Medulla oblongata (tissue), 1 donor: ENCODE results near the gene C2CD4B.

ENCODE experiments used
- DNase-seq: peaks from one replicate; pipeline ENCODE4 v3.0.0-alpha.2; 2015; ENCODE audit errors: extremely low spot score

C2CD4B gene

GRCh38 chr15:62149729-62150128, 15.4 kb downstream of the C2CD4B start:
- DNase-seq, result no peak

DNA sequence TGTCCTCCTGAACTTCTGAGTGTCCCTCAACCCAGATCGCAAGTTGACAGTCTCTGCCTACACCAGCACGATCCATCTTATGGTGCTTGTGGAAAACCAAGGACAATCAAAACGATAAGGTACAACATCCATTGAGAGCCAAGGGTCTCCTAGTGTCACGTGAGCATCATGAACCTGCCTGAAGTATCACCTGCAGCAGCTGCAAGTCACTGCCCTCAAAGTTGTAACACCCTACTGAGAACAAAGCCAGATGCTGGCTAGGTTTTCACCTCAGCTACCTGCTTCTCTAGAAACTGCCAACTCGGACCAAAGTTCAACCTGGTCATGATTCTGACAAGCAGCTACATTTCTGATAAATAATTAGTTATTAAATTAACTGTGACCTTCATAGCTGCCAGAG, 17.5 kb downstream of the C2CD4B start:
- DNase-seq, result no peak

DNA sequence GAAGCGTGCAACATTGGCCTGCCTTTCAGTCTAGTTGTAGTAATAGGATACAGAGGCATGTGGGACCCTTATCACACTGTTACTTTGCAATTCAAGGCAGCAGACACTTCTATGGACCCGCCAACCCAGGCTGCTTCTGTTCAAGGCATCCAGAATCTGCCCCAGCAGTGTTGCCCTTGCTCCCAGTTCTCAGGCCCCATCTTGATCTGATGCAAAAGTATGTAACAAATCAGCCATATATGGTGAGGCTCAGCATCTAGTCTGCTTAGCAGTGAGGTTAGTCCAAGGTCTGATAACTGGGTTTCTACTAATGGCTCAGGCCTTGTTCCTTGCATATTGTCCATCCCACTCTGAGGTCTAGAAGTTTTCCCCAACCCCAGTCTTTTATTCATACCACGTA, 17.9 kb downstream of the C2CD4B start:
- no peak for DNase-seq

DNA sequence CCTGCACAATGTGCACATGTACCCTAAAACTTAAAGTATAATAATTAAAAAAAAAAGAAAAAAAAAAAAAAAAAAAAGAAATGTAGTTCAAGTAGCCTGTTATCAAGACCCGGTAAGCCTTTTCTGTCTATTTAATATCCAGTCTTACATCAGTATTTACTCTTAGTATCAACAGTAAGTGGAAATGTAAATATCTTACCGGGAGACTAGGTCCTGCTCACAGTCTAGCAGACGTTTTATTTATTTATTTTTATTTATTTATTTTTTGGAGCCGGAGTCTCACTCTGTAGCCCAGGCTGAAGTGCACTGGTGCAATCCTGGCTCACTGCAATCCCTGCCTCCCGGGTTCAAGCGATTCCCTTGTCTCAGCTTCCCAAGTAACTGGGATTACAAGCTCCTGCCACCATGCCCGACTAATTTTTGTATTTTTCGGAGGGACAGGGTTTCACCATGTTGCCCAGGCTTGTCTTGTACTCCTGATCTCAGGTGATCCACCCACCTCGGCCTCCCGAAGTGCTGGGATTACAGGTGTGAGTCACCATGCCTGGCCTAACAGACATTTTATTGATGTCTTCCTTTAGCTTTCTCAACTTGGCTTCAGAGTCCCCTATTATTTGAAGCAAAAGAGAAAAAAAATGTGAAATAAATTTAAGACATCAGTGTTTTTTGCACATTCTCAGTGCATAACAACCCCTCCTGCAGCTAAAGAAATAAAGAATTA, 19.9 kb downstream of the C2CD4B start:
- no peak for DNase-seq

GRCh38 chr15:62142736-62143135, 22.3 kb downstream of the C2CD4B start:
- DNase-seq, result no peak

DNA sequence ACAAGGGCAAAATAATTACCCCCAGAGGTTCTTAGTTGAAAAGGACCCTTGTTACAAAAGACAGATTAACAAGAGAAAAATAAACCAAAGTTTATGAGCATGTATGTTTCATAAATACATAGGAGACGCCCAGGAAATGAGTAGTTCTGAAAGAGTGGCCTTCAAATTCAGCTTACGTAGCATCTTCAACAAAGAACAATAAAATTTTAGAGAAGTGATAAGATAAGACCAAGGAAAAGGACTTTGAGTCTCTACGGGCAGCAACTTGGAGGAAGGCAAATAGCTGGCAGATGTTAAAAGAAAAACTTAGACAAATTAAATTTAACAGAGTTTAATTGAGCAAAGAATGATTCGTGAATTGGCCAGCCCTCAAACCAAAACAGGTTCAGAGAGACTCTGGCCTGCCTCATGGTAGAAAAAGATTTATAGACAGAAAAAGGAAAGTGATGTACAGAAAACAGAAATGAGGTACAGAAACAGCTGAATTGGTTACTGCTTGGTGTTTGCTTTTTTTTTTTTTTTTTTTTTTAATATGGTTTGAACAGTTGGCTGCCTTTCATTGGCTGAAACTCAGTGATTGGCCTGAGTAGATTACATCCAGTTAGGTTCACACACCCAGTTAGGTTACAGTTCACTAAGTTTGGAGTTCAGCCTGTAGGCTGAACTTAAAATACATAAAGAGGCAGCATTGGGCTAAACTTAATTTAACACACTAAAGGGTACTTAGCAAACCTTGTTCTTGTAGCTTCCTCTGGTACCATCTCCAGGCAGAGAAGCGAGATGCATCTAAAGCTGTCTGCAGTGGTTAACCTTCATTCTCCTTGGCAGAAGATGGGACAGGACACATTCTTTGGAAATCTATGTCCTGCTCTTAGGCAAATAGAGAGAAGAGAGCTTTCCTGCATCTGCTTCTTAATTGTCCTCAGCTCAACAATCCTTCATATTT, 23.2 kb downstream of the C2CD4B start:
- no peak for DNase-seq

- no peak for DNase-seq
Measured at GRCh38 chr15:62141200-62141599, 23.9 kb downstream of the C2CD4B start.

DNA sequence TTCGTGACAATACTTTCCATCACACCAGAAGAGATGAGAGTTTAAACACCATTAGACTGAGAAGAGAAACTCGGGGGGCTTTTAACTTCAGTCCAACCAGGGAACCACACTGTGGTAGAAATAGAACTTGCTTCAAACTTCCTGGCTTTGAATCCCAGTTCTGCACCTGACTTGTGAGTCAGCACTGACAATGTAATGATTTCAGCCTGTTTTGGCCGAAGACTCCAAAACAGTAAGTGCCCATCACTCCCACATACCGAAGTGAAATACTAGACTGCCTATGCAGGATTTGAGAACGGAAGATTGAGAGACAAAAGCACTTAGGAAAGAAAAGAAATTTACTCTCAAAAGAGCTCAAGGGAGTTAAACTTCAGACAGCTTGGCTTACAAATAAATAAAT, 27.0 kb downstream of the C2CD4B start:
- no peak for DNase-seq

- no peak for DNase-seq
Measured at GRCh38 chr15:62136911-62137865, 27.9 kb downstream of the C2CD4B start.

DNA sequence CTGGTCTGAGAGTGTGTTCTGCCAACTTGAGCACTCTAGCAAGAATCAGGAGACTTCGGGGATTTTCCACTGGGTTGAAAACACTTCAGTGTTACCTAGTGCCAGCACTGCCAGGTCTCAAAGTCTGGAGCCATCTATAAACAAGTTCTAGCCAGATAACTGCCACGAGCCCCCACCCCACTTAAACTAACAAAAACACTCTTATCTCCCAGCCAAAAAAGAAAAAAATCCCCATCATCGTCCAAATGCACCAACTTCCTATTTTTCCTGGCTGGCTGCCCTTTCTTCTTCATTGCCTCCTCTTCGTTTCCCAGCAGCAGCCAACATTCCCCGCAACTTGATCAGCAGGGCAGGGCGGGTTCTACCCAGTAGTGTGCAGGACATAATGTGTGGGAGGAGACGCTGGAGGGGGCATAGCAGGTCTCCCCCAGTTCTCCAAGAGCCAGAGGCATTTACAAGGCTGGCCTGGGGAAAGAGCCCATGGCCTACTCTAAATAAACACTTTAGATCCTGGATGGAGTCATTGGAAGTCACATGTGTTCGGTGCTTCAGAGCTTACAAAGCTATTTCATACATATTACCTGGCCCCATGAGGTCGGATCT, 29.5 kb downstream of the C2CD4B start:
- no peak for DNase-seq

DNA sequence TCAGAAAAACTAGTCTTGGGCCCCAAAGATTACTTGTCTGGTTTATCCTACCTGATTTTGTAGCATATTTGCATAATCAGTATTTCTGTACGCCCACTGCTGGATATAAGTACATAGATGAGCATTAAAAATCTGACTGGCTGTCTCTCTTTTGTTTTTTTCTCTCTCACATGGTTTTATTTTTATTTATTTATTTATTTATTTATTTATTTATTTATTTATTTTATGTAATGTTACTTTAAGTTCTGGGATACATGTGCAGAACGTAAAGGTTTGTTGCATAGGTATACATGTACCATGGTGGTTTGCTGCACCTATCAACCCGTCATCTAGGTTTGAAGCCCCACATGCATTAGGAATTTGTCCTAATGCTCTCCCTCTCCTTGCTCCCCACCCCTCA, 31.9 kb downstream of the C2CD4B start:
- no peak for DNase-seq

DNA sequence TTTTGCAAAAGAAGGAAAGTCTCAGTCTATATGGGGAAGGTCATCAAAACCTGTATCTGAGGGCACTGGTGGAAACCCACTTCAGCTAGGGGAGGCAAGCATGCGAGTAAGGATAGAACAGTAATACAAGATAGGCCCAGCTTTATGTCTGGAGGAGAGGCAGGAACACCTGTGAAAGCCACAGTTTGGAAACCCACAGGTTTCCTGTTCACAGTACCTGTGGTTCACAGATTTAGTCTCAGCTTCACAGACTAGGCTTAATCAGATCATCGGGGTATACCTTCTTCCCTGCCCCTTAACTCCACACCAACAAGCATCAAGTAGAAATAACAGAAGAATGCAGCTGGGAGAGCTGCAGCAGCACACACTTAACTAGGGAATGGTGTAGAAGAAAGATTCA, 36.2 kb downstream of the C2CD4B start:
- DNase-seq, result no peak

GRCh38 chr15:62126364-62126763, 38.7 kb downstream of the C2CD4B start:
- no peak for DNase-seq

DNA sequence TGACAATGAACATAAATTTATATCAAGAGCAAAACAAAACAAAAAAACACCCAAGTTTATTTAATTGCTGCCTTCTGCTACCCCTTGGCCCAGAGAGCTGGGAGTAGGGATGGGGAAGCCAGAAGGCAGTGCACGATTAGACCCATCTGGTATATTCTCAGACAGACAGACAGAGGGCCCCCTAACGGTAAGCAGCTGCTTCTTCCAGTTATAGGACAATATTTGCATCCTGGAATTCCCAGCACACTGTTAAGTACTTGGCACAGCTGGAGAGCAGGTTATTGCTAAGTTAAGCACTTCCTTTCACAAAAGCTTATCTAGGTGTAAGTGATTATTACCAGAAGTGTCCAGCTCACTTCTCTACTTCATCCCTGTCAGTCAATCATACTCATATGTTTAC, 39.3 kb downstream of the C2CD4B start:
- DNase-seq, result no peak

DNA sequence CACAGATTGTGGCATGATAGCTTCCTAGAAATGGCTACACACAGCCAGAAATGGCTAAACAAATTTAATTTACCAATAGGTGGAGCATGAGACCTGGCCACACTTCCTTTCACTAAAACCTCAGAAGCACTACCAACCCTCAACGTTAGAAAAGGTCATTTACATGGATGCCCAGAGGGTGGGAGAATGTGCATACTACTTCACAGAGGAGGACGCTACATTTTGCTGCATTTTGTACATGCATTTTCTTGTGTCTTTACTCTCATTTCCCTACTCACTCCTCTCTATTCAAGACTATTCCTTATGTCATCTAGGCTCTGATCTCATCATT, 40.1 kb downstream of the C2CD4B start:
- DNase-seq, result no peak

- no peak for DNase-seq
Measured at GRCh38 chr15:62124176-62124972, 40.7 kb downstream of the C2CD4B start.

DNA sequence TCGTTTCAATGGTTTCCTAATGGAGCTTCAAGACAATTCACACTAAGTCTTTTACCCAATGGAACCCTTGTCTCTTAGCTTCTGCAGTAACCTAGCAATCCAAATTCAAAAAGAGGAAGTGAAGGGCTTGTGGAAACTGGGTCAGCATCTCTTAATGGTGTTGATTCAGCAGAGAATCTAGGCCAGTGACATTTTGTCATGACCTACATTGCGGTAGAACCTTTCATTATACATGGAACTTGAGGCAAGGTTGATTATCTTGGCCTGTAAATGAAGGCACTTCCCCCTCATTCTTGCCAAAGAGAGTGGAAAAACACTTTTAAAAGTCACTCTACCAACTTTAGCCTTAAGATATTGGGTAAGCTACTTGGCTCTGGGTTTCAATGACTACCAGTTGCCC, 42.8 kb downstream of the C2CD4B start:
- peak; percentile 7 for DNase-seq

GRCh38 chr15:62121273-62122015, 43.6 kb downstream of the C2CD4B start:
- DNase-seq, result no peak

GRCh38 chr15:62120776-62121175, 44.3 kb downstream of the C2CD4B start:
- no peak for DNase-seq

DNA sequence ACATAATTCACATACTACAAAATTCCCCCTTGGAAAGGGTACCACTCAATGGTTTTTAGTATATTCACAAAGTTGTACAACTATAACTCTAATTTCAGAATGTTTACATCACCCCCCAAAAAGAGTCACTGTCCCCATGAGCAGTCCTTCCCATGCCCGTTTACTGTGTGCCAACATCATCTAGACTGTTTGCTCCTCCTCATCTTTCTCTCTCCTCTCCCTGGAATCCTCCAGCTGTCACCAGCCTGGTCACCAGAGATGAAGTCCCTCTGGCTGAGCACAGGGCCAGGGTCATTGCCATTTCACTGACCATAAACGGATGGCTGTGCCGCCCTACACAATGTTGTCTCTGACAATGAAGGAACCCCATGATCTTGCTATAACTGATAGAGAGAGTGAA, 45.2 kb downstream of the C2CD4B start:
- no peak for DNase-seq
